Measurements from ENCODE around the gene NPC1.
"Not testable (repeated sequence)": the region's sequence is repeated elsewhere in the genome, so short reads cannot be mapped to it uniquely, and the experiment has no call there.

The NPC1 gene

DNA sequence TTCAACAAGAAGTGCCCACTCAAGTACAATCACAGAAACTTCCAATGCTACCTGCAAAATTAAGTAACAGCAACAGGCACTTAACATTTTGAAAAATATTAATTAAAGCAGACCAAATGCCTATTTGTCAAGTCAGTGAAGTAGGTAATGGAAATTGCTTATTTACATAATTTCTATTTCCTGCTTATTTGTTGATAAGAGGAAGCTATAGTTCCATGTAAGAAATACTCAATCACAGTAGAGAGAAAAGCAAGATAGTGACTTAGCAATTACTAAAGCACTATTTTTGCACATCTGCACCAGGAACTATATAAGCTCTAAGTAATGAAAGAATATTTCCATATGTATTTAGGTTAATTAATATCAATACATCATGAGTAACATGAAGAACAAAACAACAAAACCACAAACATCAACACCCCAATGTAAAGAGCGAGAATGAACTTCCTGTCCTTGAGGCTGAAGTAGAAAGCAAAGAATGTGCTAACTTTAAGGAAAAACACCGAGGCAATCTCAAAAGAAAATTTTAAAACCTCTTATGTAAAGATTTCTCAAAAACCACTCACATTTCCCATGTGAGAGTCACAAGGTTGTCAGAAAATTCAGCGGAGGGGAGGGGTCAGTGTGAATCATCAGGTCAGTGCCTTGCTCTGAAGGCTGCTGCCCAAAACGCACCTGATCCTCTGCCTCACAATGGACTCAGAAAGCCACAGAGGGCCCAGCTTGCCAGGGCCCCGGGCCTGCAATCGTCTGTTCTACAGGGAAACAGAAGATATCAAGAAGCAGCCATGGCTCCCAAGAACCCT lies 12.5 kb downstream of the NPC1 start:
- no peak for DNase-seq

DNA sequence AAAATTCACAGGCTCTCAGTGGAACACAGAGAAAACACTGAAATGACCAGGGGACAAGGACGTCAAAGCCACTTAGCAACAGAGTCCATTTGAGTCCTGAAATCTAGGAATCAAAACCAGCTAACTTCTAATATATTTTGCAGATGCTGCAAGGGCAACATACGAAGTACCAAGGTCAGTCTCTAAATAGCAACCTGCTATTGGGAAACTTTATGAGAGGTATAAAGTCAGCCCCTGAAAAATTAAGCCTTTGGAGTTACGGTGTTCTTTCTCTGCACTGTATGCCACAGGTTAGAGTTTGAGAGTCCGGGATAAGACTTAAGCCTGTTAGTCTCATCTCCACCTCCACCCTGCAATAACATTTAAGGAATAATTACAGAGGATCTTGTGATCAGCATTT lies 13.3 kb downstream of the NPC1 start:
- DNase-seq = no peak

DNA sequence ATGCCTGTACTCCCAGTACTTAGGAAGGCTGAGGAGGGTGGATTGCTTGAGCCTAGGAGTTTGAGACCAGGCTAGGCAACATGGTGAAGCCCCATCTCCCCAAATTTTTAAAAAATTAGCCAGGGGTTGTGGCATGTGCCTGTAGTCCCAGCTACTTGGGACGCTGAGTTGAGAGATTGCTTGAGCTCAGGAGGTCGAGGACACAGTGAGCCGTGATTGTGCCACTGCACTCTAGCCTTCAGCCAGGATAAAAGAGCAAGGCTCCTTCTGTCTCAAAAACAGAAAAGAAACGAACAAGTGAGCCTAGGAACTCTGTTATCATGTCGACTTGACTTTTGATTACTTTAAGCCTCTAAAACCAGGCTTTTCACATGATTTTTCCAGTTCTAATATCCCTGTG lies 13.7 kb downstream of the NPC1 start:
- no peak for DNase-seq

DNA sequence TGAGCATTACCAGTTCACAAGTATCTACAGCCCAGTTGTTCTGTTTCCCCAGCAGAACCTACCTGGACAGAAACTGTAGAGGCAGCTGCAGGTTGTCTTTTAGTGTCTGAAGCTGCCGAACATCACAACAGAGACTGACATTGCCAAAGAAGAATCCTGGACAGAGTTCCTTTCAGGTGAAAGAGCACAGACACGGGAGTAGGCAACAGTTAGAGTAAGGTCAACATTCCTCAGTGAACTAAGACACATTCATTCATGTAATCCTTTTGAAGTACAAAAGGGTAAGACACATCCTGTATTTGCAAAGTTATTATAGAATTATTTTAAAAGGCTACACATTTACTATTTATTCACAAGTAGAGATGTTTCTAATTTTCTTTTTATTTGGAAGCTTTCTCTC lies 14.3 kb downstream of the NPC1 start:
- no peak for DNase-seq

DNA sequence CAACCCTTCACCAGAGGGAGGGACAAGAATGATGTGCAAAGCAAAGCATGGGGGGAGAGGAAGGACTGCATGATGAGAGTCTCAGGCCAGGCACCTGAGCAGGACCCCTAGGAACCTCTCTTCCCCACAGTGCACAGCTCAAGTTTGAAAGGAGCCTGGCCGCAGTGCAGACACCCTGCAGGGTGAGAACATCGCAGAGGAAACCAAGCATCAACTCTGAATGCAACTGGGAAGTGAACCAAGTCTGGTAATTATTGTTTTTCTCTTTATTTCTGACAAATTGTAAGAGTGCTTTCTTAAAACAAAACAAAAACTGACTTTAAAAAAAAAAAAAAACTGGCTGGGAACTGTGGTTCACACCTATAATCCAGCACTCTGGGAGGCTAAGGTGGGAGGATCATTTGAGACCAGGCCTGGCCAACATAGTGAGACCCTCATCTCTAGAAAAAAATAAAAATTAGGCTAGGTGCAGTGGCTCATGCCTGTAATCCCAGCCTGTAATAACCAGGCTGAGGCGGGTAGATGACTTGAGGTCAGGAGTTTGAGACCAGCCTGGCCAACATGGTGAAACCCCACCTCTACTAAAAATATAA lies 15.3 kb downstream of the NPC1 start:
- no peak for DNase-seq

DNA sequence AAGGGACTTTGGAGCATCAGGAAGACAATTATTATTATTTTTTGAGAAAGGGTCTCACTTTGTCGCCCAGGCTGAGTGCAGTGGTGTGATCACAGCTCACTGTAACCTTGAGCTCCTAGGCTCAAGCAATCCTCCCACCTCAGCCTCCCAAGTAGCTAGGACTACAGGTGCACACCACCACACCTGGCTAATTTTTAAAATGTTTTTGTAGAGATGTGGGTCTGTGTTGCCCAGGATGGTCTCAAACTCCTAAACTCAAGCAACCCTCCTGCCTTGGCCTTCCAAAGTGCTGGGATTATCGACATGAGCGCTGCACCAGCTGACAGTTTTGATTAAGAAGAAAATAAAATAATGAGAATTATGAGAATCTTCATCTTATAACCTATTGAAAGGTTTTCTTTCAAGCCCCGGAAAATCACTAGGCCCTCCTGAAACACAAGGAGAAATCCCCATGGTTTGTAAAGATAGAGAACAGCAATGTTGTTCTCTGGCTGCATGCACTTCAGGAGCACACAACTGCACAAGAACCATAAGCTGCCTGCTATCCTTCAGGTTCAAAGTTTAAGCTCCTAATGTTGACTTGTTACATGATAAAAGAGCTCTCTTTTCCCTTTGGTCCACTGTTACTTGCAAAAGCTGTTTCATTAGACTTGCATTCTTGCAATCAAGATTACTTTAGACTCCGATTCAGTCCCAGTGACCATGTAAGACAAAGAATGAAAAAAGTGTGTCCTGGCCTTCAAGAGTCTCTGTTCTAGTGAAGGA lies 16.8 kb downstream of the NPC1 start:
- DNase-seq = no peak

DNA sequence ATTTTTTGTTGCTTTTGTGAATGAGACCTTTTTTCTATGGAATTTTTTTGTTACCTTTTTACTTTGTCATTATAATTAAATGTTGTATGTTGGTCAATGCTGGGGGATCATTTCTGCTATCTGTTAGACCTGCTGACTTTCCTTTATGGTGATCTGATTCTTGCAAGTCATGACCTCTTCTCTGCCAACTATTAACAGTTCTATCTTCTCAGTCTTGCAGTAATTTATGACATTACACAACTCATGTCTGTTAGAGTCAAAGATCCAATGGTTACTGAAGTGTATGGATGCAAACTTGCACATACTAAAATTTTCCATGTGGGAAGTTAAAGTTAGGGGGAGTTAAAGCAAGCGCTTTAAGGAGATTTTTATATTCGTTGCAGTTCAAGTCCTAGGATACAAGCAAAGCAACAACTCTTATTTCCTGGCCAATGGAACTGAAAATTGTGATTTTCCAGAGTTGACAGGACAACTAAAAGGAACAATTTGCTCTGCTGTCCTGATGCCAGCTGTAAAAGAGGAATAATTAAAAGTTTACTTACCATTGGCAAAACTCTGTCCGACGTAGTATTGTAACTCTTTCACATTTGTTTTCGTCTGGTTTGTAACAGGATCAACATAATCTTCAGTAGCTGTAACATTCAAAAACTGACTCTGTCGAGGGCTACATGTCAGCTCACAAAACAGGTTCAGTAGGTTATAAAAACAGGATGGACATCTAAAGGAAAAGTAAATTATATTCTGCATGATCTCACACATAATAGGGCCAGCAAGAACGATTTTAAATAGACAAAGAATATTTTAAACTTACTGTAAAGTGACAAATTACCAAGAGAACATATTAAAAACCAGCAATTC lies 17.8 kb downstream of the NPC1 start:
- no peak for DNase-seq

DNA sequence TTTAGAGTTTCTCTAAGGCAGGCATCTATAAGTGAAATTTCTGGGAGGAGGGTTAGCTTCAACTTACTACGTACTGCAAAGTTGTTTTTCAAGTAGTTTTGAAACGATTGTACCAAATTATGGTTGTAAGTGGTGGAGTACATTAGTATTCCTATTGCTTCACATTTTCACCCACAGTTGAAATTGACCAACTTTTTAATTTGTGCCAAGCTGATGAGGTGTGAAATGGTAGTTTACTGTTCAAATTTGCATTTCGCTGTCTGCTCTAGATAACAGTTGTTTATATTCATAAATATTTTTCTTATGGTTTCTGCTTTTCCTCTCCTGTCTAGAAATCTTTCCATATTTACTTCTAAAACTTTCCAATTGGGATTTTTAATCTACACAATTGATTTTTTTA lies 18.6 kb downstream of the NPC1 start:
- DNase-seq = no peak

DNA sequence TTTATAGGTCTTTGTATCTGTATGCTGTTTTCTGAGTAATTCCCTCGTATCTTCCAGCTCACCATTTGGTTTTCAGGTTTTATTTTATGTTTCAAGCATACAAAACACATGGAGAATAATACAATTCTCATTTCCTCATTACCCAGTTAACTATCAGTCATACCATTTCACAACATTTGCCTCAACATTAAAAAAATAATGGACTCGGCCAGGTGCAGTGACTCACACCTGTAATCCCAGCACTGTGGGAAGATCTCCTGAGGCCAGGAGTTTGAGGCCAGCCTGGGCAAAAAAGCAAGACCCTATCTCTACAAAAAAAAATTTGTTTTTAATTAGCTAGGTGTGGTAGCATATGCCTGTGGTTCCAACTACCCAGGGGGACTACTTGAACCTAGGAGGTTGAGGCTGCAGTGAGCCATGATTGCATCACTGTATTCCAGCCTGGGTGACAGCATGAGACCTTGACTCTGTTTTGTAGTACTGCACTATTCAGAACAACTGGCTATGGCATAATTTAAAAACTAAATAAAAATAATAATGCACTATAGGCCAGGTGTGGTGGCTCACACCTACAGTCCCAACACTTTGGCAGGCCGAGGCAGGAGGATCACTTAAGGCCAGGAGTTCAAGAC lies 20.3 kb downstream of the NPC1 start:
- no peak for DNase-seq

DNA sequence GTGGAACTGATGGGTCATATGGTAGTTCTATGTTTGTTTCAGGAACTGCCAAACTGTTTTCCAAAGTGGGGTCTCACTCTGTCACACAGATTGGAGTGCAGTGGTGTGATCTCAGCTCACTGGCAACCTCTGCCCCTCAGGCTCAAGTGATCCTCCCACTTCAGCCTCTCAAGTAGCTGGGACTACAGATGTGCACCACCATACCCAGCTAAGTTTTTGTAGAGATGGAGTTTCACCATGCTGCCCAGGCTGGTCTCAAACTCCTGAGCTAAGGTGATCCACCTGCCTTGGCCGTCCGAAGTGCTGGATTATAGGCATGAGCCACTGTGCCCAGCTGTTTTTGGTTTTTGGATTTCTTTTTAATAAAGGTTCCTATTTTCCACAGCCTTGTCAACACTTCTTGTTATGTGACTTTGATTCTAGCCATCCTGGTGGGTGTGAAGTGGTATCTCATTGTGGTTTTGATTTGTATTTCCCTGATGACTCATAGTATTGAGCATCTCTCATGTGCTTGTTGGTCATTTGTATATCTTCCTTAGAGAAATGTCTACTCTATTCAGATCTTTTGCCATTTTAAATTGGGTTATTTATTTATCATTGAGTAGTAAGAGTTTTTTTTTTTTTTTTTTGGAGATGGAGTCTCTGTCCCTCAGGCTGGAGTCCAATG lies 22.8 kb downstream of the NPC1 start:
- DNase-seq = no peak

DNA sequence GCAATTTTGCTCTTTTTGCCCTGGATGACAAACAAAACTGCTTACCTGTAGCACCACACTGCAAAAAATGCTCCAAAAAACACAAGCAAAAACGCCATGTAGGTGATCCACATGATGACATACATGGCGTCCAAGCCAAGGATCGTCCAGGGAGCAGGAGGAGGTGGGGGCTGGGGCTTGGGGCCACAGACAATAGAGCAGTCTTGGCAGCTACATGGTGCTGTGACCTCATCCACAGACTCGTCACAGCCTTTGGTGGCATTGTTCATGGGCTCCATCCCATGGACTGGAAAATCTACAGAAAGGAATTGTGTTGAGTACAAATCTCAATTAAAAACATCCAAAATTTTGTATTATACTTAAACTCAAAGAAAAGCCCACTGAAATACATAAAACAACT lies 26.1 kb downstream of the NPC1 start:
- DNase-seq = no peak

DNA sequence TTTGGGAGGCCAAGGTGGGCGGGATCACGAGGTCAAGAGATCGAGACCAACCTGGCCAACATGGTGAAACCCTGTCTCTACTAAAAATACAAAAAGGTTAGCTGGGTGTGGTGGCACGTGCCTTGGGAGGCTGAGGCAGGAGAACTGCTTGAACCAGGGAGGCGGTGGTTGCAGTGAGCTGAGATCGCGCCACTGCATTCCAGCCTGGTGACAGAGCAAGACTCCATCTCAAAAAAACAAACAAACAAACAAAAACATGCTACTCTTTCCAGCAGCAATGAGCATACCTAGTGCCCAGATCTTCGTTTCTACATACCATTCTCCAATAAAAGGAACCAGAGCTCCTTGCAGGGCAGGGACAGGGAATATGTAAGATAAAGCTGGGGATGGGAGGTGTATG lies 28.8 kb downstream of the NPC1 start:
- not testable (repeated sequence) for DNase-seq

DNA sequence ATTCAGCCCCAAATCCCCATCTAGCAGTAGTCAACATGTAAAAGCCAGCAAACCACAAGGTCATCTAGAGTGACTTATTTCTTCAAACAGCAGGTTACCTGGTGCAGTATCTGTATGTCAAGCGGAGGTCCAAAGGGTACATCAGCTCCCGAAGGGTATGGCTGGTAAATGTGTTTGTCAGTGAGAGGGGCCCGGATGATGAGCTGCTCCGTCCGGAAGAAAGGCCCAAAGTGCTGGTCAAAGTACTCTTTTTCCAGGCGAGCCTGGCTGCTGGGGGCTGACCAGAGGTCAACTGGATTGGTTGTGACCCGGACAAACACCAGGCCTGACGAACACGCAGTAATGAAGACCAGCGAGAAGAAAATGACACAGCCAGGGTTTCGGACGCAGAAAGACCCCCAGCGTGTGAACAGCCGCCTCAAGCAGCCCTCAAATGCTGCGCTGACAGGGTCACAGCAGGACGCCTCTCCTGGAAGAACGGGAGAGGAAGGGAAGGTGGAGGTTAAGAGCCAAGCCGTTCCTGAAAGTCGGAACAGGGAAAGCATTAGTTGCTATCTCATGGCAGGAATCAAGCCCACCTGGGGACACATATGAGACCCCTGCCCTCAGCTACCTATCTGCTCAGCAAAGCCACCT lies 30.0 kb downstream of the NPC1 start:
- no peak for DNase-seq

DNA sequence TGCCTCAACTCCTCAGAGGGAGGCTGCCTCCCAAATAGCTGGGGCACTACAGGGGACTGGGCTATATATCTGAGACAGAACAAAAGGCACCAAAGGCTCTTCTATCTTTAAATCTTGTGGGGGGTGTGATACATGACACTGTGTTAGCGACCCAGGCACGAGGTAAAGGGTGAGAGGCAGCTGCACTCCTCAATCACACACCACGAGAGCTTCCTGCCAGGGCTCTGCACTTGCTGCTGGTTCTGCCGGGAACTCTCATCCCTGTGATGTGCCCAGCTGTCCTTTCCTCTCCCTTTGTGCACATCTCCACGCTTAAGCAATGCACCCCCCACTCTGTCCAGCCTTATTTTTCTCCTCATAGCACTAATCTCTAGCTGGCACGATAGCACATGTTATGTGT lies 32.4 kb downstream of the NPC1 start:
- no peak for DNase-seq

DNA sequence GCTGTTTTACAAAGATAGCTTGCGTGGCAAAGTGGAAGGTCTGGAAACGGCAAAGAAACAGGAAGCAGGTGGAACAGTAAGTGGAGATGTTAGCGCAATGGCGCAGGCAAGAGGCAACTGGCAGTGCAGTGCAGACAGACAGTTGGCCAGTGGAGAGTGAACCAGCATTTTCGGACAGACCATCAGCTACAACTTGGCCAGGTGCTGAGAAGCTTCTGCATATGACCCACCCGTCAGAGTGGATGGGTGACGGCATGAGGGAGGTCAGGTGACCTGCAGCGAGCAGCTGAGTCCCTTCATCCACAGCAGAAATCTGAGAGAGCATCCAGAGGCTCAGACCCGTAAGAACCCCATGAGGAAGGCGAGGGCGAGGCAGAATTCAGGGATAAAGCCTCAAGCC lies 33.8 kb downstream of the NPC1 start:
- no peak for DNase-seq

DNA sequence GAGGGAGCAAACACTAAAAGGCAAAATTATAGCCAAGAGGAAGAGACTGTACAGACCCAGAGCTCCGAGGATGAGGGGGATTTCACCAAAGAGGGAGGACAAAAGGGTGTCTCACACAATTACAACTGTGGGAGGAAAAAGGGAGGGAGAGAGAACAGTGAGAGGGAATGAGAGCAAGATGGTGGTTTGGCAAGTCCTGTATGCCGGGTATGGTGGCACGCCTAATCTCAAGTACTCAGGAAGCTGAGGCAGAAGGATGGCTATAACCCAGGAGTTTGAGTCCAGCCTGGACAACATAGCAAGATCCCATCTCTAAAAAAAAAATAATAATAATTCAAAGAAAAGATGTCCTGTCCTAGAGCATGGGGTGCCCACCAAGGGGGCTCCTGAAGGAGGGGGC lies 34.3 kb downstream of the NPC1 start:
- no peak for DNase-seq

DNA sequence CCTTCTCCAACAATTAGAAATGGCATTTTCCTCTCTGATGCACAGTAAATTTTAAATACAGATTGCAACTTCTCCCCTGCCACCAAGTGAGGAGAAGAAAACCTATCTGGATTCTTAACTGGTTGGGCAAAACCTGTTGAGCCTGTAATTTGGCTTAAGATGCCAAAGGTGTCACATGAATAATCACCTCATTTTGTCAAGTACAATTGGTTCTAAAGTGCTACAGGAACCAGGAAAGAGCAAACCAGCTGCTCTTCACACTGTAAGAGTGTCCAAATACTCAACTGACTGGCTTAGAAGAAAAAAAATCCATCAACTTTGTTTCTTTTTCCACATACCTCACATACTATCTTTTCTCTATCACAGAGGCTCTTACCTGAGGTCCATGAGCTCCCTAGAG lies 35.4 kb downstream of the NPC1 start:
- no peak for DNase-seq

DNA sequence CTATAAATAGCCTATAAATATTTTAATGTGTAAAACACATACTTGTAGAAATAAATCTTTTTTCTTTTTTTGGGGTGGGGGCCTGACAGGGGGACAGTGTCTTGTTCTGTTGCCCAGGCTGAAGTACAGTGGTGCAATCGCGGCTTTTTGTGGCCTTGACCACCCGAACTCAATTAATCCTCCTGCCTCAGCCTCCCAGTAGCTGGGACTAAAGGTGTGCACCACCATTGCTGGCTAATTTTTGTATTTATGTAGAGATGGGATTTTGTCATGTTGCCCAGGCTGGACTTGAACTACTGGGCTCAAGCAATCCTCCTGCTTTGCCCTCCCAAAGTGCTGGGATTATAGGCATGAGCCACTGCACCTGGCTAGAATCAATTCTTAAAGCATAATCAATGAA lies 37.6 kb downstream of the NPC1 start:
- DNase-seq = no peak

DNA sequence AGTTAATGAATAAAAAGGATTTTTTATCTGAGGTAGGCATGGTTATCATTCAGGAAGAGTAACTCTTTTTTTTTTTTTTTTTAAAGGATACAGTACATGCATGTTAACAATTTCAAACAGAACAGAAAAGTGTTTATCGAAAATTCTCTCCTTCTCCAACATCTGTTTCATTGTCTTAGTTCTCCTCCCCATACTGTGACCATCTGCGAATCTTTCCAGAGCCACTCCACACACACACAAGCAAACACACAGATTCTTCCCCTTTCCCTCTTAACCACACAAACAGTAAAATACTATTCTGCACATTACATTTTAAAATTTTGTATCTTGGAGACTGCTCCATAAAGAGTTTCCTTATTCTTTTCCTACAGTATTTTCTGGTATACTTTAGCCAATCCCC lies 38.0 kb downstream of the NPC1 start:
- no peak for DNase-seq

DNA sequence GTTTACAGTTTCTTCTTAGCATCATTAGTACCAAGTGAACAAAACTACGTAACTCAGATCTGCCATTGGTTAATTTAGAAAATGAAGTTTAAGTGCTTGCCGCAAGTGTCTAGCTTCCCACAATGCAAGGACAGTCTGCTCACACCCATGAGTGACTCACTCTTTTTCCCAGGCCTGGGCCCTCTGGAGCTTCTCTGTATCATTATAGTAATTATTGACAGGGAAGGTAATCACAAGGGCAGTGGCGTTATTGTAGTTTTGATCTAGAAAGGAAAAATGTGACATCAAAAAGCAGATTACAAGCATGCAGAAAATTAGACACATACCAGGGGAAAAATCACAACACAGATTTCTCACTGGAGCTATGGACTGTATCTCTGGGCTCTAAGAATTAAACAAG lies 38.5 kb downstream of the NPC1 start:
- no peak for DNase-seq

DNA sequence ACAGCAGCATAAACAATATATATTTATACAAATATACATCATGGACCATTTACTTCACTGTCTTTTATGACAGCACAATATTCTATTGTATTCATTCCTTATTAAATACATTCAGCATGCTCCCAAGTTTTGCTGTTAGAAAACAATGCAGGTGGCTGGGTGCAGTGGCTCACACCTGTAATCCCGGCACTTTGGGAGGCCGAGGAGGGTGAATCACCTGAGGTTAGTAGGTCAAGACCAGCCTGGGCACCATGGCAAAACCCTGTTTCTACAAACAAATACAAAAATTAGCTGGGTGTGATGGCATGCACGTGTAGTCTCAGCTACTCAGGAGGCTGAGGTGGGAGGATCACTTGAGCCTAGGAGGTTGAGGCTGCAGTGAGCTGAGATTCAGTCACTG lies 39.0 kb downstream of the NPC1 start:
- no peak for DNase-seq
